ENCODE measurements around the gene SEPTIN14.

GRCh38 chr7:55774327-55775050 is 88.1 kb downstream of the SEPTIN14 start:
- TF ChIP-seq BACH2 (CRISPR knock-in tag; IDR thresholded peaks at IDR 0.05; ENCODE audit: borderline replicate concordance), result no peak
- no peak for TF ChIP-seq ZFP3 (CRISPR knock-in tag; IDR thresholded peaks at IDR 0.05)
- no peak for TF ChIP-seq CREB5 (CRISPR knock-in tag; IDR thresholded peaks at IDR 0.05; ENCODE audit: low read depth)
